LoVo (cell line): ENCODE data around the gene EHBP1.
A peak's percentile ranks its signal among the peaks of the same experiment; 100 is the strongest.

Source experiments
- DNase-seq: peaks from one replicate; pipeline ENCODE4 v3.0.0-alpha.2; 2016; ENCODE audit warnings: low spot score

Gene EHBP1

GRCh38 chr2:63051795-63052333 lies 346.4 kb downstream of the EHBP1 start:
- no peak for DNase-seq

GRCh38 chr2:63052411-63053080 lies 347.0 kb downstream of the EHBP1 start:
- no peak for DNase-seq

GRCh38 chr2:63053081-63053888 lies 347.8 kb downstream of the EHBP1 start:
- DNase-seq, result no peak

DNA sequence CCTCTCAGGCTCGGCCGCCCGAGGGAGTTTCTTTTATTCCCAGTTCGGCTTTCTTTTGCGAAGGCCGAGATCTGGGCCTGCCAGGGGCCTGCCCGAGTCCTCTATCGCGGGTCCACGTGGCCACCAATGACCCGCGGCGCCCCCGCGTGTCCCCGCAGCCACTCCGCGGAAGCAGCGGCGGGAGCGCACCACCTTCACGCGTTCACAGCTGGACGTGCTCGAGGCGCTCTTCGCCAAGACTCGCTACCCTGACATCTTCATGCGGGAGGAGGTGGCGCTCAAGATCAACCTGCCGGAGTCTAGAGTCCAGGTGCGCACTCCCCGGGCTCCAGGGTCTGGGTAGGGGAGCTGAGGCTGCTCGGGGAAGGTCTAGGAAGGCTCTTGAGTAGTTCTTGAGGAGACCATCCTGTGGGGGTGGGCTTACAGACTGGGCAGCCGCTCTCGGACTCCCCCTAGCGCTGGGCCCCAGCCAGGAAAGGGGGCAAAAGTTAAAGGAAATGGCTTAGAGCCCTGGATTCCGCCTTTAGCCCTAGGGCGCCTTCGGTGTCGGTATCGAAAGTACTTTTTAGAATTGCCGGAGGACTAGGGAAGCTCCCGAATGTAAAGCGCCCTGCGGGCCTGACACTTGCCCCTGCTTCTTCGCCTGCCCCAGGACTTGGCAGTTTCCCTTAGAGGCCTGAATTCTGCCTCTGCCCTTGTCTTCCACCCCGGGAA lies 348.5 kb downstream of the EHBP1 start:
- DNase-seq, result no peak

DNA sequence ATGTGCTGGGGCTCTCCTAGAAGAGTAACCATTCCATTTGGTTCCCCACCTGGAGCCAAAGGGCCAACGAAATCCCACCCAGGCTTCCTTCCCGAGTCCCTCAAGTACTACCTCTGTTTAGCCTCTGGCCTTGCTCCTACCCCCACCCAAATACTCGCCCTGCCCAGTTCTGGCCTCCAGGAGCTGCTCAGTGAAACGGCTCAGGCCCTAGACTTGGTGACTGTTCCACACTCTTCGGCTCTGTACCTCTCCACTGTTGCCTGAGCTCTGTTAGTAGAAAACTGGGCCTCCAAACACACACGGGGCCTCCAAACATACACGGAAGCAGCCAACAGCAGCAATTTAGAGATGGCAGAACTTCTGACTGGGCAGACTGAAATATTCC lies 349.3 kb downstream of the EHBP1 start:
- no peak for DNase-seq

DNA sequence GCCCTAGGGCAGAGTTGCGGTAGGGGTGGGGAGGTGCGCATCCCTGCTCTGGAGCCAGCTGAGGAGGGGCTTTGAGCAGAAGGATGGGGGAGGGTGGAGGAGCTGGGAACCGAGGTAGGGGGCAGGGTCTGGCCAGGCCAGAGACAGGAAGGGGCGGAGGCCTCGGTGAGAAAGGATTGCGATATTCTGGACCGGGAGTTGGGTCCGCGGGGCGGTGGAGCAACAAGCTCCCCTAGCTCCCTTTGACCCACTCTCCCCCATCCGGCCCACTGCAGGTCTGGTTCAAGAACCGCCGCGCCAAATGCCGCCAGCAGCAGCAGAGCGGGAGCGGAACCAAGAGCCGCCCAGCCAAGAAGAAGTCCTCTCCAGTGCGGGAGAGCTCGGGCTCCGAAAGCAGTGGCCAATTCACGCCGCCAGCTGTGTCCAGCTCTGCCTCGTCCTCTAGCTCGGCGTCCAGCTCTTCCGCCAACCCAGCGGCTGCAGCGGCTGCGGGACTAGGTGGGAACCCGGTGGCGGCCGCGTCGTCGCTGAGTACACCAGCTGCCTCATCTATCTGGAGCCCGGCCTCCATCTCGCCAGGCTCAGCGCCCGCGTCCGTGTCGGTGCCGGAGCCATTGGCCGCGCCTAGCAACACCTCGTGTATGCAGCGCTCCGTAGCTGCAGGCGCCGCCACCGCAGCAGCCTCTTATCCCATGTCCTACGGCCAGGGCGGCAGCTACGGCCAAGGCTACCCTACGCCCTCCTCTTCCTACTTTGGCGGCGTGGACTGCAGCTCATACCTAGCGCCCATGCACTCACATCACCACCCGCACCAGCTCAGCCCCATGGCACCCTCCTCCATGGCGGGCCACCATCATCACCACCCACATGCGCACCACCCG lies 350.0 kb downstream of the EHBP1 start:
- DNase-seq, result no peak

- no peak for DNase-seq
These were observed 350.9 kb downstream of the EHBP1 start for GRCh38 chr2:63056107-63057050.

- no peak for DNase-seq
These were observed 352.0 kb downstream of the EHBP1 start for GRCh38 chr2:63057249-63058143.

- DNase-seq, result no peak
These were observed 352.8 kb downstream of the EHBP1 start for GRCh38 chr2:63058144-63058920.

DNA sequence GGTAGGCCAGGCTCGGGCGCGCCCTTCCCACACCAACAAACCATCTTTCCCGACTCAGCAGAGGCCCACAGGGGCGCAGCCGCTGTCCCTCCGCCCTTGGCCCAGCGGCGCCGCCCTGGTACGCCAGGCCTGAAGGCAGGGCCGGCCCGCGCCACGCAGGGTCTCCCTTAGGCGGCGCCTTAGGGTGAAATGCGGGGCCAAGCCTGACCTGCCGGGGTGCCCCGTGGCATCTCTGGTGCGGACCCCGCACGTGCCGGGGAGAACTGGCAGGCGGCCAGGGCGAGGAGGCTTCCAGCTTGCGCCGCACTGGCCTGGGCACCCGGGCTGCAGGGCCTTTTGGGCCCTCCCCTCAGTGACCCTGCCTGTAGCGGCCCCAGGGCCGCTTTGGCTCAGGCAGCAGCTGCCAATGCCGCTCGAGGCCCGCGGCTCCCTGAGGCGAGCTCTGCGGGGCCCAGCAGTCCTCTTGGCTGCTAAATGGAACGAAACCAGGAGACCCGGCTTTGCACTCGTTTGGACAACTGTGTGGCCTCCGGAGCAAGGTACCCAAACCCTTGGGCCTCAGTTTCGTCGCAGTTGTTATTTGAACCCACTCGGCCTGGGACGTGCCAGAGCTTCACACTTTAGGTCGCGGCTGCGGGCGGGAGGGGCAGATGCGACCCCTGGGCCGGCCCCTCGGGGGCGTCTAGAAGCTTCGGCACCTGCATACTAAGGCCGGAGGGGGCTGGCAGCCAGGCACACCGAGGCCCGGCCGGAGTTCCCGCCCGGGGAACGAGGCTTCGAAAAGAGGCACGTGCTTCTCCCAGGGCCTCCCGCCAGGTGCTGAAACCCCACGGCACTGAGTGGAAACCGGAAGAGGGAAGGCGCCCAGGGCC lies 353.6 kb downstream of the EHBP1 start:
- DNase-seq, result no peak

DNA sequence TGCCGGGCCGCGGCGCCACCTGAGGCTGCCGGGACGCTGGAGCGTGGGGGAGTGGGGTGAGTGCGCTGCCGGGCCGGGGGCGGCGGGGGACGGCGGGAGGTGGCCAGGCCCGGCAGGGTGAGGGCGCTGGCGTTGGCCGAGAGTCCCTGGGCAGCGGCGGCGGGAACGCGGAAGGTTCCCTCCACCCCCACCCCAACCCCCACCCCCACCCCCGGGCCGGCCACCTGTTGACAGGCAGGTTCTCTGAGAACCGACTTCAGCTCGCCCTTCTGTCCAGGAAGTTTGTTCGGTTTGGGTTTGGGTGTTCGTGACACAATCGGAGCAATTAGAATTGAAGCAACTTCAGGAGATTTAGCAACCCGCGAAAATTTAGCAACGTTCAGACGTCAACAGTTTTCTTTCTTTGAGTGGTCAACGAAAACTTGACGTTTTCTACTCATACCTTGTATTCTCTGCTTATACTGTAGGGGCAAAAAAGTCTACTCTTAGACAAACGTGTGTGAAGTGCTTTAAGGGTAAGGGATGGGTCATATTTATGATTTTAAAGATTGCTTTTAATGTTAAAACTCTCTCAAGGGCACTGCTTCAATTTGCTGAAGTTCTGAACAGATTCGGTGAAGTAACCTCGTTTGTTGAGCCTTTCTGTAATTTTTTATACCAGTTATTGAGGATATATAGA lies 354.4 kb downstream of the EHBP1 start:
- no peak for DNase-seq

DNA sequence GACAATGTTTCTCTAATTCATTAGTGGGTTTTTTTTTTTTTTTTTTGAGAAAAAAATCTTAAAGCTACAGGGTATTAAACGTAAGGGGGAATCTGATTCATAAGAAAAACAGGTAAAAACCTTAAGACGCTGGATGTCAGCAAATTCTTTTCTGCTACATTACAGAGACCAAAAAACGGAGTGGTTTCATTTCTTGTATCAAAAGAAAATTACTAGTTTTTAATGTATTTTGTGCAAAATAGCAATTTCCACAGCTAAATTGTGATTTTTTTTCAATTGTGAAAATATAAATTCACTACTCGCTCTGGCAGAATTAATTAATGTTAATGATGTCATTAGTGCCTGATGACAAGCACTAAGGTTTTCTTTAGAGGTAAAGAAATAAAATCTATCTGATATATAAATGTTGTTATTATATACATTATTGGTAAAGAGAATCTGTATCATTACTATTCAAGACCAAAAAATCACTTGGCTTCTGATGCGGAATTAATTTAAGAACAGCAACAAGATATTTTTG lies 355.0 kb downstream of the EHBP1 start:
- no peak for DNase-seq

GRCh38 chr2:63064197-63064596 lies 358.7 kb downstream of the EHBP1 start:
- DNase-seq, result peak; percentile 24

GRCh38 chr2:63064661-63065060 lies 359.1 kb downstream of the EHBP1 start:
- no peak for DNase-seq

- no peak for DNase-seq
These were observed 360.8 kb downstream of the EHBP1 start for GRCh38 chr2:63066265-63066664.

DNA sequence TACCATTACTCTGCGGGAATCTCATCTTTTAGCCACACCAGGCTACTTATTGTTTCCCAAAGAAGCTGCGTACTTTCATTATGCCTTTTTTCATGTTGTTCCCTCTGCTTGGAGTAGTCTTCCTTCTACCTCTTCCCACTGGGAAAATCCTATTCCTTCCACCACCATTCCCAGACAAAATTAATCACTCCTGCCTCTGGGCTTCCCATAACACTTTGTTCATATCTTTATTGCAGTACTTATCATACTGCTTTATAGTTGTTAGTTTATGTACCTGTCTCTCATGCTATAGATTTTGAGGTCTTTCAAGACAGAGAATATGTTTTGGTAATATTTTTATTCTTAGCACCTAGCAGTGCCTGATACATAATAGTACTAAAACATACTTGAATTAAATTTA lies 361.3 kb downstream of the EHBP1 start:
- no peak for DNase-seq

DNA sequence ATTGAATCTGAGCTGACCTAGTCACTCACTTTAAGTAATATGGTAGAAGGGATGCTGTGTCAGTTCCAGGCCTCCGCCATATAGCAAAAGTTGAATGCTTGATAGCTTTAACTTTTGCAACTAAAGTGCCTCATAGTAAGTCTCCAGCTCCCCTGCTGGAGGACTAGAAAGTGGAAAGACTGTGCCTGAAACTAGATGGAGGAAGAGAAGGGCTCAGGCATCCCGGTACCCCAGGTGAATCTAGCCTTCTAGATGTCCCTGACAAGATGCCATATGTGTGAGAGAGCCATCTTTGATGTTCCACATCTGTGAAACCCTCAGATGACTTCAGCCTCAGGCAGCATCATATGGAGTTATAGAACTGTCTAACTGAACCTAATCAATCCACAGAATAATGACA lies 366.2 kb downstream of the EHBP1 start:
- DNase-seq, result no peak
